IPS-NIHi11 (cell line): Measurements from ENCODE around the gene HAUS8.
A peak's percentile ranks its signal among the peaks of the same experiment; 100 is the strongest.
"Not testable (repeated sequence)": the region's sequence is repeated elsewhere in the genome, so short reads cannot be mapped to it uniquely, and the experiment has no call there.

ENCODE experiments used
- DNase-seq: peaks from one replicate; pipeline ENCODE4 v3.0.0; 2012; ENCODE audit warnings: mixed read lengths, low spot score

The HAUS8 gene

DNA sequence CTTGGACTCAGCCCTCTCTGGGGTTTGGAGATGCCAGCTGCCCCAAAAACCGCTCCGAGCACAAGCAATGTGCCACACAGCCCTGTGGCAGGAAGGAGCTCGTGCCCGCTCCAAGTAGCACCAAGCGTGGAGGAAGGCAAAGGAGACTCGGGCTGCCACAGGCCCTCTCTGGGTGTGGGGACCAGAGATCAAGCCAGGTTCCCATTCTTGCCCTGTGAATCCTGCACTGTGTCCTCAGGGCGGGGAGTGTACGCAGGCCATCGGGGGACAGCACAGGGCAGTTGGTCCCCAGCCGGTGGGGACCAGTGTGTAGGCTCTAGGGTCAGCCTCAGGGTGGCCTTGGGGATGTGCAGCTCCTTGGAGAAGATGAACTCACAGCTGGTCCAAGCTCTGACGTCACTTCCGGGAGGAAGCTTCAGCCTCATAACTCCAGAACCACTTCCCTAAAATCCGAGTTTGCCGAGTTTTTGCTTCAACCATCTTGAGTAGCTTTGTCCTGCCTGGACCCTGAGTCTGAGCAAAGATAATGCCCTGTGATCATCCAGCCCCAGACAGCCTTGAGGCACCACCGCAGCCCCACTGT lies 39.3 kb downstream of the HAUS8 start:
- DNase-seq: no peak

DNA sequence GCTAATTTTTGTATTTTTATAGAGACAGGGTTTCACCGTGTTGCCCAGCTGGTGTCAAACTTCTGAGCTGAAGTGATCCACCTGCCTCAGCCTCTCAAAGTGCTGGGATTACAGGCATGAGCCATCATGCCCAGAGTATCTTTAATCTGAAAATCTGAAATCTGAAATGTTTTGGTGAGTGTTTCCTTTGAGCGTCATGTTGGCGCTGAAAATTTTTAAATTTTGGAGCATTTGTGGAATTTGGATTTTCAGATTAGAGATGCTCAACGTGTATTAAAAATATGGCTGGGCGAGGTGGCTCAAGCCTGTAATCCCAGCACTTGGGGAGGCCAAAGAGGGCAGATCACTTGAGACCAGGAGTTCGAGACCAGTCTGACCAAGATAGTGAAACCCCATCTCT lies 43.5 kb downstream of the HAUS8 start:
- no peak for DNase-seq

DNA sequence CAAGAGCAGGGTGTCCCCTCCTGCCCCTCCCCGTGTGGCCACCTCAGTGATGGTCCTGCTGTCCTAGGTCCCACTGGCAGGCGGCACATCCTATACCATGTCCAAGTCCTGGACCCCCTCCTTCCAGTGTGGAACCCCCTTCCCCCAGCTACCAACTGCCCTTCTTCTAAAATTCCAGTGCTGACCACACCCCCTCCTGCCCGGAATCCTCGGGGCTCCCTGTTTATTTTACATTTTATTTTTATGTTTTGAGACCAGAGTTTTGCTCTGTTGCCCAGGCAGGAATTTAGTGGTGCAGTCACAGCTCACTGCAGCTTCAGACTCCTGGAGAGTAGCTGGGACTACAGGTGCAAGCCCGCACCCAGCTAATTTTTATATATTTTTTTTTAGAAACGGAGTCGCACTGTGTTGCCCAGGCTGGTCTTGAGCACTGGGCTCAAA lies 47.7 kb downstream of the HAUS8 start:
- no peak for DNase-seq

- peak; percentile 88 for DNase-seq
Observed at GRCh38 chr19:17026706-17027534, 48.3 kb downstream of the HAUS8 start, which contains the start of gene CPAMD8. Gene CPAMD8 (minus strand): TSS chr19:17026810. CDS start chr19:17026642, 168 bp downstream.

DNA sequence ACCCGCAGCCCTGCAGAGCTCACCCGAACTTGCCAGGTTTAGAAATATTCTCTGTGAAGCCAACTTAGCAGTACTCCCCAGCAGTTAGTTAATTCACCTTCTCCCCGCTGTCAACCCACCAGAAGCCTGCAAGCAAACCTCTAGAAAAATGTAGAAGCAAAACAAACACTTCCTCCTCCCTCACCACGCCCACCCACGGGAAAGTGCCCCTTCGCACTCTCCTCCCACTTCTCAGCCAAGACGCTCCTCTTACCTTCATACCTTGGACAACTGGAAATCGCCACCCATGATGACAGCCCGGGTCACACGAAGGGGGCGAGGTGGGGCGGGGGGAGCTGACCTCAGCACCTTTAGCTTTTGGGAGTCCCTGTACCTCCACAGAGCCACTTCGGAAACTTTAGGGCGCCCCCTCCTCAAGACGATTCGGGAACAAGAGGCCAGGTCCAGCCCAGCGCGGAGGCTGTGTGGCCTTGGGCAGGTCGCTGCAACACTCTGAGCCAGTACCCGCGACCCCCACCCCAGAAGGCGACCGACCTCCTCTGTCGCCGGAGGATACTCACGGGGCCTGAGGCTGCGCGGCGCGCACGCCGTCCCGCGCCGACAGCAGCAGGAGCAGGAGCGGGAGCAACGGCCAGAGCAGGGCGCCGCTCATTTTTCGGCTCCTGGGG lies 49.1 kb downstream of the HAUS8 start:
- DNase-seq: peak; percentile 61

DNA sequence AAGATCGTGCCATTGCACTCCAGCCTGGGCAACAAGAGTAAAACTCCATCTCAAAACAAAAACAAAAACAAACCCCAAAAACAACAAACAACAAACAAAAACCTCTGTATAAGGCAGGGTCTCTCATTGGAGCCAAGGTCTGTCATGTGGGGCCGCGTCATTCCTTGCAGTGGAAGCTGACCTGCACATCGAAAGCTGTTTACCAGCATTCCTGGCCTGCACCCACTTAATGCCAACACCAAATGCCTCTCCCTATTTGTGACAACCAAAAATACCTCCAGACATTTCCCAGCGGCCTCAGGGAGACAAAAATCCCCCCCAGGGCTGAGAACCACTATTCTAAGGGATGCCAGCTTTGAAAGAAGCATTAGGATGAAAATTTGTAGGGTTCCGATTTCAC lies 49.9 kb downstream of the HAUS8 start:
- no peak for DNase-seq

GRCh38 chr19:17024941-17025340 lies 50.3 kb downstream of the HAUS8 start:
- not testable (repeated sequence) for DNase-seq

DNA sequence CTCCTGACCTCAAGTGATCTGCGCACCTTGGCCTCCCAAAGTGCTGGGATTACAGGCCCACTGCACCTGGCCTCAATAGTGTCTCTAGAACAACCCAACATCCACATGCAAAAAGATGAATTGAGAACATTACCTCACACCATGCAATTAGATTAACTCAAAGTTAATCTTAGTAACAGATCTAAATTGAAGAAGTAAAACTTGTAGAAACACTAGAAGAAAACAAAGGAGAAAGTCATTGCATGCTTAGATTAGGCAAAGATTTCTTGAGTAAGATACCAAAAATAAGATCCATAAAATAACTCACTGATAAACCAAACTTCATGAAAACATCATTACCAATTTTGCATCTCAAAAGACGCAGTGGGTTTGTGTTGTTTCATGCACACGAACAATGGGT lies 51.4 kb downstream of the HAUS8 start:
- no peak for DNase-seq

- no peak for DNase-seq
Observed at GRCh38 chr19:17022738-17023137, 52.5 kb downstream of the HAUS8 start.

DNA sequence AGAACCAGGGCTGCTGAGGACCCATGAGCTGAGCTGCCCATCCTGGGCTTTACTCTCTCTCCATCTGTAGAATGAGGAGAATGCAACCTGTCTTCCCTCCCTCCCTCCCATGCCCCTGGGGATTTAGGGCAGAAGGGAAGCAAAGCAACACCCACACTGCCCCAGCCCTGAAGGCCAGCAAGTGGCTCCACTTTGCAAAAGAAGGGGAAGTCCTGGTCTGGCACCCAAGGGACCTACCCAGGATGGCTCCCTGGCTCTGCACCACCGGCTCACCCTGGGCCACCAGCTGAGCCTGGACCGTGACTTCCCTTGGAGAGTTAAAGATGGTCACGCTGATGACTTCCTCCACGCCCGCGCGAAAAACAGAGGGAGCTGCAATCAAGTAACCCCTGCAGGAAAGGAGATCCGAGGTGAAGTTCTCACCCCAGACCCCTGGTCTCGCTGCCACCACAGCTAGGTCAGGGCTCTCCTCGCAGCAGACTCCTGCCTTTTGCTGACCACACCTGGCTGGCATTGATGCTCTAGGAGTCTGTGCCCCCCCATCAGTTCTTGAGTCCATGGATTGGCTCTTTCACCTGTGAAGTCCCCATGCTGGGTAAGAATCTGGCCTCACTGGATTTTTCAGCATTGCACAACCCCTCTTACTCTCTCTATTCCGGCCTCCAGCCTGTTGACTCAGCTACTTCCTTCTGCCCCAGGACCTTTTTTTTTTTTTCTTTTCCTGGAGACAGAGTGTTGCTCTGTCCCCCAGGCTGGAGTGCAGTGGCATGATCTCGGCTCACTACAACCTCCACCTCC lies 53.3 kb downstream of the HAUS8 start:
- DNase-seq: no peak

- no peak for DNase-seq
Observed at GRCh38 chr19:17021328-17021727, 53.9 kb downstream of the HAUS8 start.

DNA sequence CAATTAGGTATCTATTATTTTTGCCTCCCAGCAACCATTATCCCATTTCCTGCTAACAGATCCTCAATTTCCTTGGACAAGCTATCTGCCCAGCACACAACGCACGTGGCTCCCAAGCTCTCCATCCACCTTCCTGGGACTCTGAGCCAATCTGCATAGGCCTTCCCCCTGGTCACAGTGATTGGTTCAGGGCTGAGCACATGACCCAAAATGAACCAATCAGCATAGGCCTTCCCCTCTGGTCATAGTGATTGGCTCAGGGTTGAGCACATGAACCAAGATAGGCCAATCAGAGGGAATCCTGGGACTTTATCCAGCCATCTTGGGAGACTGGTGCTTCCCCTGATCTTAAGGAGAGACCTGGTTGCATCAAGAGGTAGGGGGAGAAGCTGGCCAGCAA lies 54.4 kb downstream of the HAUS8 start:
- DNase-seq: no peak

GRCh38 chr19:17020385-17020784 lies 54.9 kb downstream of the HAUS8 start:
- no peak for DNase-seq

GRCh38 chr19:17014212-17014861 lies 60.9 kb downstream of the HAUS8 start:
- DNase-seq: not testable (repeated sequence)

- no peak for DNase-seq
Observed at GRCh38 chr19:17011485-17011884, 63.8 kb downstream of the HAUS8 start.

DNA sequence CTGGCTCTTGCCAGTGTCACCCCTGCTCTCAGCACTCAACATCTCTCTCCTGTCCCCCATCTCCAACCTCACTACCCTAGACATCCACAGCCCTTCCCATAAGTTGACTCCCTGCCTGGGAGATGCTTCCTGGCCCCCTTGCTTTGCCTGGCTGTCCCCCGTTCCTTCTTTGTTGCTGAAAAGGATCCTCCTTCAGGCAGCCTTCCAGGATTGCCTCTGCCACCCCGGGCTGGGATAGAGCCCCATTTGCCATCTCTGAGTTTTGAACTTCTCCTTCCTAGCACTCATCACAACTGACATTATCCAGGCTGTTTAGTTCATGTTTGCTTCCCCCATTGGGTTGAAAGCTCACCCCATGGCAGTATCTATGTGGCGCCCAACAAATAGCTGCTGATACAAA lies 68.7 kb downstream of the HAUS8 start:
- no peak for DNase-seq

DNA sequence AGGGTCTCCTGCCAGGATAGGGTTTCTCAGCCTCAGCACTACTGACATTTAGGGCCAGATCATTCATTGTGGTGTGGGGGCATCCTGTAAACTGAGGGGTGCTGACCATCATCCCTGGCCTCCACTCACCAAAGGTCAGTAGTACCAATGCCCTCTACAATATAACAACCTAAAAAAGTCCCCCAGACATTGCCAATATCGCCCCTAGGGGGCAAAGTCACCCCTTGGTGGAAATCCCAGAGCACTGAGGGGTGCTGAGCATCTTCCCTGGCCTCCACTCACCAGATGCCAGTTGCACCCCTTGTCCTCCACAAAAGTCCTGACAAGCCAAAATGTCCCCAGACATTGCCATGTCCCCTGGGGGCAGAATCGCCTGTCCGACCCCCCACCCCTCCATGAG lies 70.3 kb downstream of the HAUS8 start:
- DNase-seq: no peak

DNA sequence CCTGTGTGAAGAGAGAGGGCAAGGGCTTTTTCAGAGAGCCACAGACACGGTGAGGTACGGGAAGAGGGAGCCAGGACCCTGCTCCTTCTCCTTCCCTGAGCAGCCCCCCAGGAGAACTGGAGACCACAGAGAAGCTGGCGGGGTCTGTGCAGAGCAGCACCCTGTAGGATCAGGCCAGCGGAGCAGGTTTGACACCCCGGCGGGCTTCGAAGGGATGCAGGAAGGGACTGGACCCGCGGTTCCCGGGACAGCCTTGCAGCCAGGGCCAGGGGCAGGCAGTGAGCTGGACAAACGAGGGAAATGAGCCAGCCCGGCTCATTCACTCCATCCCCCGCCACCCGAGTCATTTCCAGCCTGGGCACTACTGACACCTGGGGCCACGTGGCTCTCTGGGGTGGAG lies 70.9 kb downstream of the HAUS8 start:
- DNase-seq: no peak

DNA sequence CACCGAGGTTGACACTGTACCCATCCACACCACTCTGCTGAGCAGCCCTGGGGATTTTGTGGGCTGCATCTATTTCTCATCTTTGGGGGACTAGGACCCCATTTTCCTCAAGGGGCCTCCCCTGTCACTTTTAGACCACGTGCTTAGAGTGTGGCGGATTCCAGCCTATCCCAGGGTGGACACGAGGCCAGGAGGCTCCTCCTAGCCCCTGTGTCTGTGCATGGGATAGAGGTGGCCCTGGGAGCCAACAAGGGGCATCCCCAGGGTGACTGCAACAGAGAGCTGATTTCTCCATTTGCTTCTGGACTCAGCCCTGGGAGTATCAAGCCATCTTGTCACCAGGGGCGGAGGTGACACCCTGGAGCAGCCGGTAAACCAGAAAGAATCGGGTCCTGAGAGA lies 72.8 kb downstream of the HAUS8 start:
- no peak for DNase-seq

- DNase-seq: peak; percentile 62
Observed at GRCh38 chr19:17001603-17002183, 73.6 kb downstream of the HAUS8 start.
